WERI-Rb-1 (cell line): Measurements from ENCODE around the gene PXK.
A peak's percentile ranks its signal among the peaks of the same experiment; 100 is the strongest.

ENCODE experiments used
- DNase-seq: peaks from one replicate; pipeline ENCODE4 v3.0.0-alpha.2; 2020
- H3K27ac ChIP-seq: fragments of 250-450 bp; sonication (Bioruptor Pico); 2 replicates; pipeline ENCODE4 v1.5.1; 2020; ENCODE audit warnings: mild to moderate bottlenecking, moderate library complexity
- H3K27me3 ChIP-seq: fragments of 250-450 bp; sonication (Bioruptor Pico); 2 replicates; pipeline ENCODE4 v1.5.1; 2021; ENCODE audit warnings: mild to moderate bottlenecking, low read depth, moderate library complexity; ENCODE audit not compliant: insufficient read depth, severe bottlenecking
- H3K36me3 ChIP-seq: fragments of 250-450 bp; sonication (Bioruptor Pico); 2 replicates; pipeline ENCODE4 v1.5.1; 2020; ENCODE audit warnings: mild to moderate bottlenecking, moderate library complexity
- H3K4me3 ChIP-seq: 2 replicates; pipeline ENCODE4 v1.5.1; 2011; ENCODE audit warnings: low read depth, mild to moderate bottlenecking, control low read depth, low read length
- H3K9me3 ChIP-seq: fragments of 250-450 bp; sonication (Bioruptor Pico); 2 replicates; pipeline ENCODE4 v1.5.1; 2021; ENCODE audit warnings: mild to moderate bottlenecking, moderate library complexity; ENCODE audit not compliant: severe bottlenecking
- TF ChIP-seq, protein P1 (sequence below): IDR thresholded peaks from 2 replicates; pipeline ENCODE4 v1.5.1; 2011; ENCODE audit warnings: low read depth, mild to moderate bottlenecking, control low read depth, inconsistent platforms, low read length

Gene PXK

DNA sequence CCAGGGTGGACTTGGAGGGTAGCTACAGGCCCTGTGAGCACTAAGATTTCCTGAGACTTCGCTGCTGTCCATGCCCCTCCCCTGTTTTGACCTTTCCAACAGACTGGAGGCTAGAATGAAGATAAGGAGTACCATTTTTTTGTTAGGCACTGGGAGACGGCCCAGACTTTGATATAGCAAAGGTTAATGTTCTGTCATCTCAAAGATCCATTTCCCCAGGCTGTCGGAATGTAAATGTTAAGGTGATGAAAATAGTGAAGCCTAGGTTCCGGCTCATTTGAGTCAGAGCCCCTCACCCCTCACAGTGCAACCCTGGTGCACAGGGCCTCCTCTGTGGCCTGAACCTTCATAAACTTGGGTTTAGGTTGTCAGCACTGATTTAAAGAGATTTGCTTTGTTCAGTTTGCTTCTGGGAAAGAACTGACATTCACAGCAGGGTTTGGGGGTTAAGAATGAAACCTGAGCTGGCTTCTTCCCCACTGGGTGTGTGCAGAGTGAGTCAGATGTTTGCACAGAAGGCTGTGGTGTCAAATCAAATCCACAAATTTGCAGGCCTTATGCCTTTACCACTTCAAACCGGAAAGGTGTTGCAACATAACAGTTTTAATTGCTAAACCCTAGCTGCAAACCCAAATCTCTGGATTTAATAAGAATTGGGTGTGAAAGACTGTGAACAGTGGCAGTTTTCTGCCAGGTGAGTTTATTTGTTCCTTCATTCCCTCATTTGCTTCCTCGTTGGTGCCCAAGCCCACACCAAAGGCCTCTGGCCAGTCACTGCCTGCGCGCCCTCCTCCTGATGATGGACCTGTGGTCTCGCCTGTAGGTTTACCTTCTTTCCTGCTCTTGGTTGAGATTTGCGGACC, 138.6 kb downstream of the PXK start:
- peak; percentile 76 for DNase-seq
- H3K36me3 ChIP-seq = no peaks in the 10 kb centered on the region
- H3K9me3 ChIP-seq = no peaks in the 10 kb centered on the region
- no peaks in the 10 kb centered on the region for H3K27me3 ChIP-seq
- TF ChIP-seq, protein P1, sequence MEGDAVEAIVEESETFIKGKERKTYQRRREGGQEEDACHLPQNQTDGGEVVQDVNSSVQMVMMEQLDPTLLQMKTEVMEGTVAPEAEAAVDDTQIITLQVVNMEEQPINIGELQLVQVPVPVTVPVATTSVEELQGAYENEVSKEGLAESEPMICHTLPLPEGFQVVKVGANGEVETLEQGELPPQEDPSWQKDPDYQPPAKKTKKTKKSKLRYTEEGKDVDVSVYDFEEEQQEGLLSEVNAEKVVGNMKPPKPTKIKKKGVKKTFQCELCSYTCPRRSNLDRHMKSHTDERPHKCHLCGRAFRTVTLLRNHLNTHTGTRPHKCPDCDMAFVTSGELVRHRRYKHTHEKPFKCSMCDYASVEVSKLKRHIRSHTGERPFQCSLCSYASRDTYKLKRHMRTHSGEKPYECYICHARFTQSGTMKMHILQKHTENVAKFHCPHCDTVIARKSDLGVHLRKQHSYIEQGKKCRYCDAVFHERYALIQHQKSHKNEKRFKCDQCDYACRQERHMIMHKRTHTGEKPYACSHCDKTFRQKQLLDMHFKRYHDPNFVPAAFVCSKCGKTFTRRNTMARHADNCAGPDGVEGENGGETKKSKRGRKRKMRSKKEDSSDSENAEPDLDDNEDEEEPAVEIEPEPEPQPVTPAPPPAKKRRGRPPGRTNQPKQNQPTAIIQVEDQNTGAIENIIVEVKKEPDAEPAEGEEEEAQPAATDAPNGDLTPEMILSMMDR = no peak
- H3K27ac ChIP-seq = peak overlapping the region; percentile 80
- H3K4me3 ChIP-seq = no peak overlapping the region

DNA sequence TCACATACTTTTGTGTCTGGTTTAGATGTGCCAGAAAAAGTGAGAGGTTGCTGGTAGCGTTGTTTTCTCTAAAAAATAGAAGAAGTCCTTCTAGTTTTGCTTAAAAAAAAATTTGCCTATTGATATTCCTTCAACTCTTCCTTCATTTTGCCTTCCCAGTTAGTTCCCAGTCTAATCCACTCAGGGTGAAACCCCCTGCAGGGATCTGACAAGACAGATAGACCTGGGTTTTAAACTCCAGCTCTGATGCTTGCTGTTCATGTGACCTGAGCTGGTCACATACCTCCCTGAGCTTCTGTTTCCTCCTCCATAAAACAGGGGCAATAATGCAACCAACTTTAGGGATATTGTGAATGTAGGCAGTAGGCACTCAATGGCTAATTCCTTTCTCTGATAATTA, 140.6 kb downstream of the PXK start:
- Histone ChIP-seq H3K27me3 (no peaks in the 10 kb centered on the region), H3K4me3 (no peak overlapping the region), H3K36me3 (no peaks in the 10 kb centered on the region), H3K9me3 (no peaks in the 10 kb centered on the region), H3K27ac (peak overlapping the region; percentile 56)
- DNase-seq = peak; percentile 56
- TF ChIP-seq, protein P1 = no peak

DNA sequence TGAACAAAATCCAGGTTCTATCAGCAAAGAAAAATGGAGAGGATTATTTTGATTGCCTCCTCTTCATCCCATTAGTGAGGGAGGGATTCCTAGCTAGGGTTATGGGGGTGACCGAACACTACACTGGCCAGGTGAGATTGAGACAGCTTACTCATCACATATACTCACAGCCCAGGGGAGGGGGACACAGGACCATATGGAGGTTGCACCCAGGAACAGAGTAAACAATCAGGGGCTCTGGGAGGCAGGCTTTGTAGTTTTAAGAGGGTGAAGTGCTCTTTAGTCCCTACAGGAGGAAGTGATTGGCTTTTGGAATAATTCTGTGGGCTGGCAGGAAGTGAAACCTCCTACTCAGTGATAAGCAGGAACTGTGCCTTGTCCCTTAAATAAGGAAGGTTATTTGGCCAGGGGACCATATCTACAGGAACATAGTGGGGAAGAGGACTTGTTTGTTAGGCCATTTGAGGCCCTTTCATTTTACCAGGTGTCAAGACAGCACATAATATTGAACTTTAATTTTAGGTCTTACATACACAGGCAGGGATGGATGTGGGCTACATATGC, 141.7 kb downstream of the PXK start:
- peak; percentile 56 for DNase-seq
- TF ChIP-seq, protein P1 = no peak
- Histone ChIP-seq H3K4me3 (no peak overlapping the region), H3K27ac (peak overlapping the region; percentile 56), H3K9me3 (no peaks in the 10 kb centered on the region), H3K36me3 (no peaks in the 10 kb centered on the region), H3K27me3 (no peaks in the 10 kb centered on the region)

DNA sequence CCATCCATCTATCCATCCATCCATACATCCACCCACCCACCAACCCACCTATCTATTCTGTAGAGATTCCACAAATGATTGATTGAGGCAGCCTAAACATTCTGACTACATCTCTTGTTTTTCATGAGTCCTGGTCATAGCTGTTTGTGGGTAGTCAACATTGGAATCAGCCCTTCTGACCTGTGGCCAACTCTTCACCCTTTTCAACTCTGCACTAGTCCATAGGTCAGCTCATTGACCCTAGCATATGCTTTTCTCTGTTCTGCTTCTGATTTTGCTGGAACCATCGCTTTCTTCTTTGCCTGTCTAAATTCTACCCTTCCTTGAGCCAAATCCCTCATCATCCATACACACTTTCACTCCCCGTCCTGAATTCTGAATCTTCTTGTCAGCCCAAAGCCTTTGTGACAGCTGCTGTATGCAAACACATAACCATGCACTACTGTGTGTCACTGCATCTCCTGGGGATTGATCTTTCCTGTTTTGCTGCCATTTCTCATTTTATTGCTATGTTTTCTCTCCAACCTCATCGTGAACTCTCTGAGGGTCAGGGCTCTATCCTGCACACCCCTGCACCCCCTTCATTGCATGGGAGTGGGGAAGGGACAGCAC, 142.4 kb downstream of the PXK start:
- Histone ChIP-seq H3K27ac (peak overlapping the region; percentile 56), H3K27me3 (no peaks in the 10 kb centered on the region), H3K9me3 (peaks cover under 1% of the 10 kb centered on the region), H3K4me3 (no peak overlapping the region), H3K36me3 (no peaks in the 10 kb centered on the region)
- DNase-seq = no peak
- TF ChIP-seq, protein P1 = no peak
